ENCODE measurements around the gene CBX1. TPM values are rescaled to one million over a fixed set of nuclear protein-coding genes. Genes with fewer than 3 reads are reported as not detected.

The CBX1 gene
- total and polyA plus RNA-seq, 10 of the 15 experiments (the other 5 are each of a cell fraction or from before 2014, with no cell fraction given) = 11.8 to 99.2 (median 43.5) TPM

DNA sequence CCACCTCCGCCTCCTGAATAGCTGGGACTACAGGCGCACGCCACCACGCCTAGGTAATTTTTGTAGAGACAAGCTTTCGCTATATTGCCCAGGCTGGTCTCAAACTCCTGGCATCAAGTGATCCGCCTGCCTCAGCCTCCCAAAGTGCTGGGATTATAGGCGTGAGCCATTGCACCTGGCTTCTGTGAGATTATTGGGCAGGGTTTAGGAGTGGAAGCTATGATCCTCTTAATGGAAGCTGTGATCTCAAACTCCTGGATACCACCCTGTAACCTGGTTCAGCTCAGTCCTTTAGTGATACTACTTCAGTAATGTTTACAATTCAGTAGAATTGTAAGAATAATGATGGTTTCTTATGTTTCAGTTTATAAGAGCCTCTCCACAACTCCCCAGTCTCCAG lies 39.0 kb downstream of the CBX1 start:
- ATAC-seq (no peak), DNase-seq (ENCODE audit: low read depth, low spot score) (no peak), FAIRE-seq (no peak)
- Histone ChIP-seq H3K79me2 (ENCODE audit: control insufficient read depth, insufficient read depth, low read length) (peaks cover 12% of the 10 kb centered on the region), H2AFZ (ENCODE audit: control insufficient read depth, low read depth, low read length) (no peak overlapping the region), H4K20me1 (ENCODE audit: control insufficient read depth, insufficient read depth) (no peaks in the 10 kb centered on the region), H3K4me2 (ENCODE audit: control insufficient read depth, insufficient read depth) (no peak overlapping the region), H3K4me1 (ENCODE audit: control insufficient read depth, insufficient read depth, low read length) (no peaks in the 10 kb centered on the region; the same call in 1 of the 2 replicates), H3K9me3 (replicated peaks; ENCODE audit: control insufficient read depth, insufficient read depth, low read length) (no peaks in the 10 kb centered on the region), H3K36me3 (ENCODE audit: control insufficient read depth in 2 of 2, insufficient read depth in 2 of 2, low read length in 1 of 2) (peaks cover 36% of the 10 kb centered on the region in 2 experiments), H3K9ac (ENCODE audit: control insufficient read depth, insufficient read depth, low read length) (no peak overlapping the region), H3K4me3 (no peak overlapping the region), H3K27me3 (replicated peaks in 1 of 2; ENCODE audit: control insufficient read depth in 2 of 2, insufficient read depth in 2 of 2, low read length in 1 of 2) (no peaks in the 10 kb centered on the region), H3K27ac (ENCODE audit: control insufficient read depth, insufficient read depth) (no peak overlapping the region)
- in situ Hi-C loops (cut with MboI) = no loop called here
- CTCF ChIA-PET = interaction anchor here (1.1 to 2.8 kb wide), 4 partner anchors 10 to 36 kb away, joined by 3 to 11 read pairs (median 5); no protein-coding TSS in a partner anchor
- RAD21 ChIA-PET (ENCODE audit: unreplicated experiment) = interaction anchor here (0.8 to 2.5 kb wide), 2 partner anchors 37 kb away, joined by 3 to 6 read pairs; no protein-coding TSS in a partner anchor
- POLR2A ChIA-PET = interaction anchor here (0.8 to 3.0 kb wide), 3 partner anchors 10 to 15 kb away, joined by 3 to 11 read pairs (median 3); no protein-coding TSS in a partner anchor
- WGBS (ENCODE audit: insufficient coverage, insufficient replicate concordance, low lambda C conversion rate, missing lambda C conversion rate) = 100% methylated on average over 7 of the region's 7 CpGs
- SMC1A ChIA-PET (ENCODE audit: uncharacterized antibody, unreplicated experiment) = interaction anchor here (1.2 kb wide), 1 partner anchor 58 kb away, joined by 3 read pairs; no protein-coding TSS in a partner anchor
- intact Hi-C loops (cut with micrococcal nuclease; ENCODE audit: unreplicated experiment) = no loop called here
- BruUV-seq (replicated peaks) = no TSS peak
- TF ChIP-seq FOXM1 (IDR thresholded peaks at IDR 0.05; ENCODE audit: low read depth, low read length) (no peak), CHD4 (IDR thresholded peaks at IDR 0.05) (no peak), CBX5 (IDR thresholded peaks at IDR 0.05; ENCODE audit: low read depth) (no peak), EZH2 (IDR thresholded peaks at IDR 0.05; ENCODE audit: borderline replicate concordance, control insufficient read depth, low read depth, low read length) (no peak), TAF1 (IDR thresholded peaks at IDR 0.05; ENCODE audit: borderline replicate concordance, low read depth, low read length) (no peak), STAT1 (conservative IDR thresholded peaks at IDR 0.05) (no peak), NFXL1 (IDR thresholded peaks at IDR 0.05; ENCODE audit: borderline replicate concordance) (no peak), MTA2 (IDR thresholded peaks at IDR 0.05; ENCODE audit: low read depth) (no peak), MTA3 (IDR thresholded peaks at IDR 0.05; ENCODE audit: borderline replicate concordance, low read length) (no peak), PAX5 (IDR thresholded peaks at IDR 0.05; ENCODE audit: borderline replicate concordance, low read depth, low read length) (no peak), TARDBP (IDR thresholded peaks at IDR 0.05; ENCODE audit: borderline replicate concordance) (no peak), NFYB (IDR thresholded peaks at IDR 0.05; ENCODE audit: insufficient read depth, low read depth, low read length) (no peak)
- TF ChIP-seq, protein P1, sequence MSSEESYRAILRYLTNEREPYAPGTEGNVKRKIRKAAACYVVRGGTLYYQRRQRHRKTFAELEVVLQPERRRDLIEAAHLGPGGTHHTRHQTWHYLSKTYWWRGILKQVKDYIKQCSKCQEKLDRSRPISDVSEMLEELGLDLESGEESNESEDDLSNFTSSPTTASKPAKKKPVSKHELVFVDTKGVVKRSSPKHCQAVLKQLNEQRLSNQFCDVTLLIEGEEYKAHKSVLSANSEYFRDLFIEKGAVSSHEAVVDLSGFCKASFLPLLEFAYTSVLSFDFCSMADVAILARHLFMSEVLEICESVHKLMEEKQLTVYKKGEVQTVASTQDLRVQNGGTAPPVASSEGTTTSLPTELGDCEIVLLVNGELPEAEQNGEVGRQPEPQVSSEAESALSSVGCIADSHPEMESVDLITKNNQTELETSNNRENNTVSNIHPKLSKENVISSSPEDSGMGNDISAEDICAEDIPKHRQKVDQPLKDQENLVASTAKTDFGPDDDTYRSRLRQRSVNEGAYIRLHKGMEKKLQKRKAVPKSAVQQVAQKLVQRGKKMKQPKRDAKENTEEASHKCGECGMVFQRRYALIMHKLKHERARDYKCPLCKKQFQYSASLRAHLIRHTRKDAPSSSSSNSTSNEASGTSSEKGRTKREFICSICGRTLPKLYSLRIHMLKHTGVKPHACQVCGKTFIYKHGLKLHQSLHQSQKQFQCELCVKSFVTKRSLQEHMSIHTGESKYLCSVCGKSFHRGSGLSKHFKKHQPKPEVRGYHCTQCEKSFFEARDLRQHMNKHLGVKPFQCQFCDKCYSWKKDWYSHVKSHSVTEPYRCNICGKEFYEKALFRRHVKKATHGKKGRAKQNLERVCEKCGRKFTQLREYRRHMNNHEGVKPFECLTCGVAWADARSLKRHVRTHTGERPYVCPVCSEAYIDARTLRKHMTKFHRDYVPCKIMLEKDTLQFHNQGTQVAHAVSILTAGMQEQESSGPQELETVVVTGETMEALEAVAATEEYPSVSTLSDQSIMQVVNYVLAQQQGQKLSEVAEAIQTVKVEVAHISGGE (CRISPR knock-in tag; IDR thresholded peaks at IDR 0.05) = no peak
- TF ChIP-seq, protein P2, sequence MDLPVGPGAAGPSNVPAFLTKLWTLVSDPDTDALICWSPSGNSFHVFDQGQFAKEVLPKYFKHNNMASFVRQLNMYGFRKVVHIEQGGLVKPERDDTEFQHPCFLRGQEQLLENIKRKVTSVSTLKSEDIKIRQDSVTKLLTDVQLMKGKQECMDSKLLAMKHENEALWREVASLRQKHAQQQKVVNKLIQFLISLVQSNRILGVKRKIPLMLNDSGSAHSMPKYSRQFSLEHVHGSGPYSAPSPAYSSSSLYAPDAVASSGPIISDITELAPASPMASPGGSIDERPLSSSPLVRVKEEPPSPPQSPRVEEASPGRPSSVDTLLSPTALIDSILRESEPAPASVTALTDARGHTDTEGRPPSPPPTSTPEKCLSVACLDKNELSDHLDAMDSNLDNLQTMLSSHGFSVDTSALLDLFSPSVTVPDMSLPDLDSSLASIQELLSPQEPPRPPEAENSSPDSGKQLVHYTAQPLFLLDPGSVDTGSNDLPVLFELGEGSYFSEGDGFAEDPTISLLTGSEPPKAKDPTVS (IDR thresholded peaks at IDR 0.05; ENCODE audit: low read depth, low read length) = no peak
- TF ChIP-seq, protein P3, sequence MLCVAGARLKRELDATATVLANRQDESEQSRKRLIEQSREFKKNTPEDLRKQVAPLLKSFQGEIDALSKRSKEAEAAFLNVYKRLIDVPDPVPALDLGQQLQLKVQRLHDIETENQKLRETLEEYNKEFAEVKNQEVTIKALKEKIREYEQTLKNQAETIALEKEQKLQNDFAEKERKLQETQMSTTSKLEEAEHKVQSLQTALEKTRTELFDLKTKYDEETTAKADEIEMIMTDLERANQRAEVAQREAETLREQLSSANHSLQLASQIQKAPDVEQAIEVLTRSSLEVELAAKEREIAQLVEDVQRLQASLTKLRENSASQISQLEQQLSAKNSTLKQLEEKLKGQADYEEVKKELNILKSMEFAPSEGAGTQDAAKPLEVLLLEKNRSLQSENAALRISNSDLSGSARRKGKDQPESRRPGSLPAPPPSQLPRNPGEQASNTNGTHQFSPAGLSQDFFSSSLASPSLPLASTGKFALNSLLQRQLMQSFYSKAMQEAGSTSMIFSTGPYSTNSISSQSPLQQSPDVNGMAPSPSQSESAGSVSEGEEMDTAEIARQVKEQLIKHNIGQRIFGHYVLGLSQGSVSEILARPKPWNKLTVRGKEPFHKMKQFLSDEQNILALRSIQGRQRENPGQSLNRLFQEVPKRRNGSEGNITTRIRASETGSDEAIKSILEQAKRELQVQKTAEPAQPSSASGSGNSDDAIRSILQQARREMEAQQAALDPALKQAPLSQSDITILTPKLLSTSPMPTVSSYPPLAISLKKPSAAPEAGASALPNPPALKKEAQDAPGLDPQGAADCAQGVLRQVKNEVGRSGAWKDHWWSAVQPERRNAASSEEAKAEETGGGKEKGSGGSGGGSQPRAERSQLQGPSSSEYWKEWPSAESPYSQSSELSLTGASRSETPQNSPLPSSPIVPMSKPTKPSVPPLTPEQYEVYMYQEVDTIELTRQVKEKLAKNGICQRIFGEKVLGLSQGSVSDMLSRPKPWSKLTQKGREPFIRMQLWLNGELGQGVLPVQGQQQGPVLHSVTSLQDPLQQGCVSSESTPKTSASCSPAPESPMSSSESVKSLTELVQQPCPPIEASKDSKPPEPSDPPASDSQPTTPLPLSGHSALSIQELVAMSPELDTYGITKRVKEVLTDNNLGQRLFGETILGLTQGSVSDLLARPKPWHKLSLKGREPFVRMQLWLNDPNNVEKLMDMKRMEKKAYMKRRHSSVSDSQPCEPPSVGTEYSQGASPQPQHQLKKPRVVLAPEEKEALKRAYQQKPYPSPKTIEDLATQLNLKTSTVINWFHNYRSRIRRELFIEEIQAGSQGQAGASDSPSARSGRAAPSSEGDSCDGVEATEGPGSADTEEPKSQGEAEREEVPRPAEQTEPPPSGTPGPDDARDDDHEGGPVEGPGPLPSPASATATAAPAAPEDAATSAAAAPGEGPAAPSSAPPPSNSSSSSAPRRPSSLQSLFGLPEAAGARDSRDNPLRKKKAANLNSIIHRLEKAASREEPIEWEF (IDR thresholded peaks at IDR 0.05; ENCODE audit: insufficient replicate concordance, low read depth, low read length) = no peak
